COR-L47 (cell line): ENCODE measurements around the gene MAP3K5.
"Not testable (repeated sequence)": the region's sequence is repeated elsewhere in the genome, so short reads cannot be mapped to it uniquely, and the experiment has no call there.

Experiments used
- DNase-seq: peaks from one replicate; lab custom pipeline; 2025; lab: John Stamatoyannopoulos, UW

Gene MAP3K5

DNA sequence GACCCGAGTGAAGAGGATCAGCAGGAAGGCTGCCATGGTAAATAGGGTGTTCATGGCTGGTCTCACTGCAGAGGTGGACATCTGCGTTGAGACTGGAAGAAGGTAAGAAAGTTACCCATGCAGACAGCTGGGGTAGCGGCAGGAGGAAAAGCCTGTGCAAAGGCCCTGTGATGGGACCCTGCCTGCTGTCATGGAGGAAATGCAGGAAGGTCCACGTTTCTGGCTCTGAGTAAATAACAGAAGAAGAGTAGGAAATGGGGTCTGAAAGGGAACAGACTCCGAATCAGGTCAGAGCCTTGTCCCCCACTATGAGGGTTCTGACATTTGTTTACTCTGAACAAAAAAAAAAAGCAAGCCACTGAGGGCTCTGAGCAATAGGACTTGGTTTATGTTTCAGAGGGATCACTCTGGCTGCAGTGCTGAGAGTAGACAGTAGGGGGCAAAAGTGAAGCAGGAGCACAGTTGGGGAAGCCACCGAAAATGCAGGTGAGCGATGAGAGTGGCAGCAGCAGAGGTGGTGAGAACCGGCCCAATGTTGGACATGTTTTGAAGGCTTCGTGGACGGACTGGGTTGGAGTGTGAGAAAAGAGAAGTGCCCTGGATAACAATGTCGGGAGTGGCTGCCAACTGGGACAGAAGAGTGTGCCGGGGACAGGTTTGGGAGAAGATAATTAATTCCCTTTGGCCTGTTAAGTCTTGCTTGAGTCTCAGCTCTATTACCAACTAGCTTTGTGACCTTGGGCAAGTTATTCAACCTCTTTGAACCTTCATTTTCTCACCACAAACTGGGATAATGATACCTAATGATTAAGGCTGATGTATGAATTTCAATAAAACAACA, 184.1 kb downstream of the MAP3K5 start:
- no peak for DNase-seq

DNA sequence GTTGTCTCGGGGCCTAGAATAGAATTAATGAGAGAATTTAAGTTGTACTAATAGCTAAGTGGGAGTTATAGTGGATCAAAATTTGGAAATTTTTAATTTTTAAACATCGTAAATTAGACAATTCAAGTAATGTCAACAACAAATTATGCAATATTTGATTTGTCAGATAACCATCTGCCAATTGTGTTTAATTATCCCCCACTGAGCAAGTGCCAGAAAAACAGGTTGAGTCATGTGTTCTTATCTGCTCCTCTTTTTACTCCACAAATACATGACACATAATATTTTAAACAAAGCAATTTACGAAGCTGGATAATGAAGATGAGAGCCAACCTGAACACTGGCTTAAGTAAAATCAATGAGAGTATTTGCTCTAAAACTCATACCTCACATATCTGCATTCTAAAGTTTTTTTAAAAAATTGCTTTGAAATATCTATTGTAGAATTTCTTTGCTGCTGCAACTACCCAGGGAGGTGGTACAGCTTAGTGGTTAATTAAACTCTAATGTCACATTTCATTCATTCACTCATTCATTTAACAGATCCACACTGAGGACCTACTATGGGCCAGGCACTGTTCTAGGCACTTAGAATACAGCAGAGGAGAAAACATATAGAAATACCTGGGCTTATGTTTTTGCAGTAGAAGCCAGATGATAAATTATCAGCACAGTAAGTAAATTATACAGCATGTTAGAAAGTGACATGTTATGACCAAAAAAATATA, 184.9 kb downstream of the MAP3K5 start:
- peak; percentile 16 for DNase-seq

DNA sequence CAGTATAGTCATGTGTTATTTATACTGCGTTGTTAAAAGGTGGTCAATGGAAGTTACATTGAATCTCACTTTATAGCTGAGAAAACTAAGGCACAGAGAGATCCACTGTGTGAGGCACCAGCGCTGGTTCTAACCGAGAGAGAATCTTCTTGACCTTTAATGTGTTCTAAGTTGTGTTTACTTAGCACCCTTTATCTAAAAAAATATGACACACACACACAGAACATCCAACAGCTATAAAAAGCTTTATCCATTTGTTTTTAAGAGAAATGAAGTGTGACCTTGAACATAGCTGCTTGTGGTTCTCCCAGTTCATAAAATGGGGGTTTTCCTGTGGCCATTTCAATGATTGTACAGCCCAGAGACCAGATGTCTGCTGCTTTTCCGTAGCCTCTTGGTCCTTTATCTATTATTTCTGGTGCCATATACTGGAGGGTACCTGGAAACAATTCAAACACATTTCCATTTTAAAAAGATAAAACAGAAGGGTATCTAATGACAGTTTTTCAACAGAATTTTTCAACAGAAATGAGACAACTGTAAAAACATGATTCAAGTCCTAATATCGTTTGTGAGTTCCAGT, 187.3 kb downstream of the MAP3K5 start:
- no peak for DNase-seq

DNA sequence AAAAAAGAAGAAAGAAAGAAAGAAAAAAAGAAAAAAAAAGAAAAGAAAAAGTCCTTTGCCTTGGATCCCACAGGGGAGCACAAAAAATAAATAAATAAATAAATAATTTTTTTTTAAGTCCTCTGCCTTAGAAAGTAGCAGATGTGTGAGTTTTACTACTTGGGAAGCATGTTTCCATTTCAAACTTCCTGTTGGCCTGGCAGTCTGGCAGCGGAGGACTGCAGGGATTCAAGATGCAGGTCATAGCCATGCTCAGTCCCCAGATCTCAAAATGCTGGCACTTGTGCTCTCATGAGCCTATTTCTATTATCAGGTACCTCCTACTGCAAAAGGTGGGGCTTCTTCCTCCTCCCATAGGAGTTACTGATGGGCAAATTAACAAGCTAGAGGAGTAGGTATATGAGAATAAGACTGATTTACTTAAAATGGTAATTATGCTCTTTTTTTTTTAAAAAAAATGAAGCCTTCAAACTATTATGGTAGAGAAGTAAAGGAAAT, 187.9 kb downstream of the MAP3K5 start:
- no peak for DNase-seq

DNA sequence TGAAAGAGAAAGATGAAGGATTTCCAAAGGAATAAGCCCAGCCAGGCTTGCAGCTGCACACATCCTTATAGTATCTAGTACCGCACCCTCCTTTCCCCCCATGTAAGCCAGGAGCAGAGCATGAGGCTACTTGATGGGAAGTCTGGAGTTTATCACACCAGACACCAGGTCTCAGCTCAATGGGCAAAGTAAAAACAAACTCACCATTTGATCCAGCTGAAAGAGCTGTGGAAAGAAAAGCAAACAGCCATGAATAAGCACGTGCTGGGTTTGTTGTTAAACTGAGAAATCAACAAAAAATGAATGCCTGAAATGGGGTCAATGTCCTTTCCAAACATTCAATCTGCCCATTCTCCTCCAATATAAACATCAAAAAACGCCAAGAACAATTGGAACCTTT, 191.5 kb downstream of the MAP3K5 start:
- no peak for DNase-seq

DNA sequence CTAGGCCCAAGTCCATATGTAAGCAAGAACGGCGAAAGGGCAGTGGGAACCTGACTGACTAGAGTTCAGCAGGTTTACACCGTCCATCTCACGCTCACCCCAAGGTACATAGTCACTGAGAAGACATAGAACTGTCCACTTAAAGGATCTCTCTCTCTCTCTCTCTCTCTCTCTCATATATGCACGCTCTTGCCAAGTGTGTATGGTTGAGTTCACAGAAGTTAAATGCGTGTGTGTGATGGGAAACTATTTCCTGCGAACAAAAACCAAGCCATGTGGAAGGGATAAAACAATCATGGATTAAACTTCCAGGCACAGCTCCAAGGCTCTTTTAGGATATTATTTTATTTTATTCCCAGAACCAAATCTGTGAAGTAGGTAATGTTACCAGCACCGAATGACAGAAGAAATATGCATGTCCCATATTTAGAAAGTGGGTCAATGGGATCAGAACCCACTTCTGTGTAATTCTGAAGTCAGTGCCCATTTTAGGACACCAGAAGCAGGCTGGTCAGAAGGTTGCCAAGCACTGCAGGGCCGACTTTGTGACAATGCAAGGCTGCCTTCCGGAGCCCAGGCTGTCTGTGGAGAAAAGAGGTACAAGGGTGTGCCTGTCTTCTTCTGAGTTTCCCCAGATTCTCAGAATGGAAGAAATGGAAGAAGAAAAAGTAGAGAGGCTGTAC, 192.8 kb downstream of the MAP3K5 start:
- no peak for DNase-seq

DNA sequence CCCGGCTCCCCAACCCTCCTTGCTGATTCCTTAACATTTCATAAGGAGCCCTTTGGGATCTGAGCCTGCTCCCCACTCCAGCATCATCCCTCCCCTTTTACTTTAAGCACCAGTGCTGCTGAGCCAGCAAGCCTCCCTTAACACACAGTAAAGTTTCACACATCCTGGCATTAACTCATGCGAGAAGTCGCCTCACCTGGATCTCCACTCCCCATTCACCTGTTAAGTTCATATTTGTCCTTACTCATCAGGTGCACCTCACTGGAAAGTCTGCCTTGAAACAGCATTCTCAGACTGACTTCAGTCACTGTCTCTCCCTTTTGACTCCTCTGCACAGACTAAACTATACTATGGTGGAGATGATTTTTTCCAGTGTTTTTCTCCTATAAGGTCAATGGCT, 194.2 kb downstream of the MAP3K5 start:
- no peak for DNase-seq

DNA sequence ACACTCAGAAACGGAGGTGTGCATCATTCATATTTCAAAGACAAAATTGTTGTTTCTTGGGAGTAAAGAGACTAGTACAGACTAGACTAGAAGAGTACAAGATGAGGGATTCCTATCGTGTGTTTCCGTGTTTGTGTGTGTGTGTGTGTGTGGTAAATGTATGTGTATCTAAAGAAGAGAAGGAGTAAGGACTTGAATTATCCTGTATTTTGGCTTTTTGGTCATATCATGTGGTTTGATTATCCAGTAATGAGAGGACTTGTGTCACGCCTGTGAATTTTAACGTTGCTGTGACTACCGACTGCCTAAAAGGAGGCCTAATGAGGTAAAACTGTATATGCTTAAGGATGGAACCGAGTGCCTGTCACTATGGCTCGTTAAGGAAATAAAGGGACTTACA, 197.6 kb downstream of the MAP3K5 start:
- no peak for DNase-seq

DNA sequence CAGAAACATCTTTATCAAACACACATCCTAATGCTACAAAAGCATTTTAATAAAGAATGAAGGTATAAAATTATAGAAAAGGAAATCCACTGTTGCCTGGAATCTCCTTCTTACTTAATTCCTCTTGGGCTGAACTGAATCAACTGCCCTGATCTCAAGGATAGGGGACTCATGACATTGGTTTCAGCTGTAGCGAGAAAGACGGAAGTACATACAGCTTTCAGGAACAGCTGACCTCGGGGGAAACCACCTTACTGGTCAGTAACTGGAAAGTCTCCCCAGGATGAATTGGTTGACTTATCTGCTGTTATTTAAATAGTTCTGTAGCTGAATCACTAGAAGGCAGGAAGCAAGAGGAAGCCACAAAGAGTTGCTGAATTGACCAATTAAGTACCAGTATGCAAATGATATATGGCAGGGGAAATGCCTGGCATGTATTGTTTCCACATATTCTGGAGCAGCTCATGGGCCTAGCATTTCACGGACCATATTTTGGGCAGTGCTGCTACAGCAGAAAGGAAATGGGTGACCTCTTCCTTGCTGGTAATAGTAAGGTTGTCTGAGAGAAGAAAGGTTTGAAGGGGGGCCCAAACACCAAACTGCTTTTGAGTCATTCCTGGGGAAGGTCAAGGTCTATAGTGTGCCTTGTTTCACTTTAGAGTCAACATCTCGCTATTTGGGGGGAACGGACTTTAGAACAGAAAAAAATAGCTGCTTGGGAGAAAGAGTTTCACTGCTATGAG, 198.4 kb downstream of the MAP3K5 start:
- no peak for DNase-seq

DNA sequence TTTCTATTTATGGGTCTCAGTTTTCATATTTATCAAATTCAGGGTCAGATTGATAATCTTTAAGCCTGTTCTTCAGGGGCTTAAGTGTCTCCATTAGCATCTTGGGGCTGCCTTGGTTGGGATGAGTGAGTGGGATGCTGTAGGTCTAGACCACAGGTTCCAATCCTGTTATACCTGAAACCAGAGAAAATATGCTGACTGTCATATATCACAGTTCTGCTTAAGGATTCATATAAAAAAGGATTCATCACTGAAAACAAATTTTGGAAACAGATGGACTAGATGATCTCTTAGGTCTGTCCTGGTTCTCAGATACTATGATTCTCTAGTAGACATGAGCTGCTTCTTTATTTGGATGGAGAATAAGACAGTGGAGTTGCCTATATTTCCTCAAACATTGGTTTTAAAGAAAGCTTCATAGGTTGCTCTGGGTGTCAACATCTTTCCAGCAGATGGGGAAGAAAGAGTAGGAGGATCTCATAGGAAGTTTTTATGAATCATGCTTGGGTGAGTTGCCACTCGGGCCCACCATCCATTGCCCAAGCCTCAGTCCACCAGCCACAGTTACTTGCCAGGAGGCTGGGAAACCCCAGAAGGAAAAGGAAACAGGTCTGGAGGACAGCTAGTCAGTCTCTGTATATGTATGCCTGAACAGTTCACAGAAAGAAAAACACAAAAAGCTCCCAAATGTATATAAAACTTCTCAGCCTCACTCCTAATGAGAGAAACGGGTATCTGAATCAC, 199.2 kb downstream of the MAP3K5 start:
- no peak for DNase-seq

DNA sequence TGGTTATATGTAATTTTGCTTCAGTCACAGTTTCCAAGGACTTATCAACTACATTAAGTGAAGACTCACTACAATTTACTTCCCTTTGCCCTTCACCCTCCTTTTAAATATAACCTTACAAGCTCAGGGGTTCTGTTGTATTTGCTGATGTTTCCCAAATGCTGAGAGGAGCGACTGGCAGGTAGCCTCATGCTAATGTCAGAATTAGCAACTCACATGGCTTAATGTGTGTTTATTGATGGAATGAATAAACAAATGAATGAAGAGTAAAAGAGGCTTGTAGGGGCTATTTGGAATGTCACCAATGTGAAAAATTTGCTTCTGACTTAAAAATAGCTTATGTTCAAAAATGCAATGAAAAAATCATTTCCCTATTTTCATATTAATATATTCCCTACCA, 200.7 kb downstream of the MAP3K5 start:
- DNase-seq: no peak

DNA sequence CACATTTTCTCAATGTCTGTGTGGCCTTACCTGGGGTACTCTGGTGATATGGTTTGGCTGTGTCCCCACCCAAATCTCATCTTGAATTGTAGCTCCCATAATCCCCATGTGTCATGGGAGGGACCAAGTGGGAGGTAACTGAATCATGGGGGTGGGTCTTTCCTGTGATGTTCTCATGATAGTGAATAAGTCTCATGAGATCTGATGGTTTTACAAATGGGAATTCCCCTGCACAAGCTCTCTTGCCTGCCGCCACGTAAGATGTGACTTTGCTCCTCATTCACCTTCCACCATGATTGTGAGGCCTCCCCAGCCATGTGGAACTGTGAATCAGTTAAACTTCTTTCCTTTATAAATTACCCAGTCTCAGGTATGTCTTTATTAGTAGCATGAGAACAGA, 201.4 kb downstream of the MAP3K5 start:
- not testable (repeated sequence) for DNase-seq

DNA sequence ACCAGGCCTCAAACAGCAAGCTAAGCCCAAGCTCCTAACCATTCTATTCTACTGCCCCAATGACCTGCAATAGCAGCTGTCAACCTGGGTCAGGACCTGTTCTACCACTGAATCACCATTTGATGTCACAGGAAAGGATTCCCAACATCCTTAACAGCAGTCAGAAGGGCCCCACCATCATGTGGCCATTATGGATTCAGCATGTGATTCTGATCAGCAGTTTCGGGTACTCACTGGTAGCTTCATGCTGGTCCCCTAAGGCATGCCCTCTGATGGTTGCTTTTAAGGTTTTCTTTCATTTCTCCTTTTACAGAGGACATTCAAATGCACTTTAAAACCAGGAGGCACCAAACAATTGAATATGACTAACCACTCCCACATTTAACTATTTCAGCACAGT, 204.8 kb downstream of the MAP3K5 start:
- DNase-seq: no peak

DNA sequence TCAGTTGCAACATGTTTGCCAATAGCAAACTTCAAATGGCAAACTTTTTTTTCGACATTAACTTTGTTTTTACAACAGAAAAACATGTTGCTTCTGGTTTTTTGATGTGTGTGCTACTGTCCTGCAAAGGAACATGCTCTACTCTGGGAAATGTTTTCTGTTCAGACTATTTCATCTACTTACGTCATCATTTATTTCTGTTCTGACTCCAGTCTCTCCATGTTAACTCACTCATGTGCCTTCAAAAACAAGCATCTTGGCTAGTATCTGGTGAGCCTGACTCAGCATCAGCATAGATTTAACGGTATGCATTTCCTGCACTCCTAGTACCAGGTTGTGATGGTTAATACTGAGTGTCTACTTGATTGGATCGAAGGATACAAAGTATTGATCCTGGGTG, 206.0 kb downstream of the MAP3K5 start:
- DNase-seq: no peak

DNA sequence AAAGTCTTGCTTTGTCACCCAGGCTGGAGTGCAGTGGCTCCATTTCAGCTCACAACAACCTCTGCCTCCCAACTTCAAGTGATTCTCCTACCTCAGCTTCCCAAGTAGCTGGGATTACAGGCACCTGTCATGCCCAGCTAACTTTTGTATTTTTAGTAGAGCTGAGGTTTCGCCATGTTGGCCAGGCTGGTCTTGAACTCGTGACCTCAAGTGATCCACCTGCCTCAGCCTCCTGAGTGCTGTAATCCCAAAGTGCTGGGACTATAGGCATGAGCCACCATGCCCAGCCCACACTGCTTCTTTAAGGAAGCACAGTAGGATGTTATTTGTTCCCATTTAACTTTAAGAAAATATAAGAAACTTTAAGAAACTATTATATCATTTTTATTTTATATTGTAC, 206.8 kb downstream of the MAP3K5 start:
- not testable (repeated sequence) for DNase-seq

DNA sequence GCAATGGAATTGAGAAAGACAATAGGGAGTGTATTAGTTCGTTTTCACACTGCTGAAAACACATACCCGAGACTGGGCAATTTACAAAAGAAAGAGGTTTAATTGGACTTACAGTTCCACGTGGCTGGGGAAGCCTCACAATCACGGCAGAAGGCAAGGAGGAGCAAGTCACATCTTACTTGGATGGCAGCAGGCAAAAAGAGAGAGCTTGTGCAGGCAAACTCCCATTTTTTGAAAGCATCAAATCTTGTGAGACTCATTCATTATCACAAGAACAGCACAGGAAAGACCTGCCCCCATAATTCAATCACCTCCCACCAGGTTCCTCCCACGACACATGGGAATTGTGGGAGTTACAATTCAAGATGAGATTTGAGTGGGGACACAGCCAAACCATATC, 208.0 kb downstream of the MAP3K5 start:
- not testable (repeated sequence) for DNase-seq

DNA sequence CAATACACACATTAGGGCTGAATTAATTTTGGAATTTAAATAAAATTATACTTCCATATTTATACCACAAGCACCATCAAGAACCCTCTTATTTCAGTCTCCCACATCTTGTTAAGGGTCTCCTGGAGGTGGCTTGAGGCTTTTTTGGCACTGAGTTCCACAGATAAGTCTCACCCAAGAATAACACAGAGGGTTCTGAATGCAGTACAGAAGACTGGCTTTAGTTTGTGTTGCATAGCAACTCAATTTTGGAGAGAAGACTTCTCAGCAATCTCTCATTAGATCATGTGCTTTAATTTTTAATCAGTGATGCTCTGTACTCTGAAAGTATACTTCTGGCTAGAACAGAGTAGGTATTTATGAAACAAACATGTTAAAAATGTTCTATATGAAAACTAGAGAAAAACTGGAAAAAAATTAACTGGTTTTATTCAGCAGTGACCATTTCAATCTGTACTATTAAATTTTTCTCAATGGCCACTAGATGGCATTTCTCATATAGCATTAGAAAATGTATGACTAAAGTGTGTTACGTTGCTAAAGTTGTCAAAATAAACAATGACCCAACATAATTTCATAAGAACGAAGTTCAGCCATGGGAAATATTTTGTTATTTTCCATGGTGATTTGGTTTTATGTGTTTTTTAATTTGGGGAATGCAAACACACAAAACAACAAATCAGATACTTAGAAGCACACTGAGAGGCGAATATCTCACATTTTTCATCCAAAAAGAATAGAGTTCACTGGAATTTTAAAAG, 209.4 kb downstream of the MAP3K5 start:
- DNase-seq: peak; percentile 11

DNA sequence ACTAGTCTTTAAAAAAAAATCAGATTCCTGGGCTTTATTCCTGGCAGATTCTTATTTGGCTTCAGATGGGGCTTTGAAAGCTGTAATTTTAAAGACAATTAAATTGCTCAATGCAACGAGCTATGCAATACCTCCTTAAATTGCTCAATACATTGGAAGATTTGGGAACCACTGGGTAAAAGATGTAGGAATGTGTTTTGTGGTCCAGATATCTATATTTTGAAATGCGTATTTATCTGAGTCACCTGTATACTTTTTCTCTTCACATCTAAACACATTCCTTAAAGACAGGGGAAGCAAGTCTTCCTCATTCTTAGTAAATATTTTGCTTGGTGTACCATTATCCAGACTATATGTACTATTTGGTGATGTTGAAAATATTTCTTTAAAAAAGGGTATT, 212.5 kb downstream of the MAP3K5 start:
- DNase-seq: no peak

DNA sequence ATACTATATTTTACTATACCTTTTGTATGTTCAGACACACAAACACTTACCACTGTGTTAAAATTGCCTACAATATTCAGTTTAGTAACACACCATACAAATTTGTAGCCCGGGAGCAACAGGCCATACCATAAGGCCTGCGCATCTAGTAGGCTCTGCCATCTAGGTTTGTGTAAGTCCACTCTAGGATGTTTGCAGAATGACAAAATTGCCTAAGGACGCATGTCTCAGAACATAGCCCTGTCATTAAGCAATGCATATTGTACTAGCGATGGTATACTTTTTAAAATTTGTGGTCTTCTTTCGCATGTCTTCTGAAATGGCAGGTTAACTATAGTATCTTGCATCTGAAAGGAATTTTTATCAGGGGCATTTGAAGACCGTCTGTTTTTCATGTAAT, 215.5 kb downstream of the MAP3K5 start:
- DNase-seq: no peak

DNA sequence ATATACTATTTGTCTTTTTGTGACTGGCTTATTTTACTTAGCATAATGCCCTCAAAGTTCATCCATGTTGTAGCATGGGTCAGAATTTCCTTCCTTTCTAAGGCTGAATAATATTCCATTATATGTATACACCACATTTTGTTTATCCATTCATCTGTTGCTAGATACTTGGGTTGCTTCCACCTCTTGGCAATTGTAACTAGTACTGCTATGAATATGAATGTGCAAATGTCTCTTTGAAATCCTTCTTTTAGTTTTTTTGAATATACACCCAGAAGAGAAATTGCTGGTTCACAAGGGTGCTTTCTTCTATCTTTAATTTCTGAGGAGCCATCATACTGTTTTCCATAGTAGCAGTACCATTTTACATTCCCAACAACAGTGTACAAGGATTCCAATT, 220.8 kb downstream of the MAP3K5 start:
- no peak for DNase-seq
